PC-3 (cell line): Measurements from ENCODE around the gene ADGRD1. TPM values are rescaled to one million over a fixed set of nuclear protein-coding genes. Genes with fewer than 3 reads are reported as not detected.

Experiments used
- ATAC-seq: fragments of 200-7000 bp; cut with Tn5 transposase; 2 replicates; pipeline ENCODE4 v1.9.1; 2020; ENCODE audit warnings: mild to moderate bottlenecking, moderate library complexity
- BruUV-seq: library from RNA; stranded (reverse); fragments of 400-500 nt; replicated peaks from 2 replicates; lab custom pipeline; 2021; lab: Mats Ljungman, UMichigan
- CTCF ChIA-PET: fragments of 300-600 bp; sonication (Branson Sonifier 250); formaldehyde crosslinking; loops from one replicate; lab custom pipeline; 2022; ENCODE audit warnings: antibody characterized with exemption; lab: Charles Lee
- POLR2A ChIA-PET: fragments of 300-600 bp; sonication (Branson Sonifier 250); formaldehyde crosslinking; loops from one replicate; lab custom pipeline; 2022; ENCODE audit warnings: antibody characterized with exemption; ENCODE audit not compliant: unreplicated experiment; lab: Charles Lee
- DNase-seq: peaks from one replicate; pipeline ENCODE4 v3.0.0-alpha.2; 2015
- H2AFZ ChIP-seq: fragments of 300-600 bp; sonication (generic); 2 replicates; pipeline ENCODE4 v1.6.0; 2016; ENCODE audit warnings: antibody characterized with exemption, low read length
- H3F3A ChIP-seq: fragments of 300-600 bp; sonication (generic); one replicate; pipeline ENCODE4 v1.6.0; 2017; ENCODE audit warnings: antibody characterized with exemption, low read length, control low read depth, mild to moderate bottlenecking; ENCODE audit not compliant: unreplicated experiment
- H3K27ac ChIP-seq: fragments of 300-600 bp; sonication (generic); 2 replicates; pipeline ENCODE4 v1.5.1; 2016; ENCODE audit warnings: mild to moderate bottlenecking, low read length
- H3K27me3 ChIP-seq: fragments of 300-600 bp; sonication (generic); 2 replicates; pipeline ENCODE4 v1.6.1; 2016; ENCODE audit warnings: low read length, mixed read lengths
- H3K36me3 ChIP-seq: fragments of 300-600 bp; sonication (generic); 2 replicates; pipeline ENCODE4 v1.6.1; 2016; ENCODE audit warnings: low read depth, mixed run types, low read length, mixed read lengths
- H3K4me1 ChIP-seq: fragments of 300-600 bp; sonication (generic); 2 replicates; pipeline ENCODE4 v1.5.1; 2016; ENCODE audit warnings: low read length; ENCODE audit not compliant: insufficient read depth
- H3K4me2 ChIP-seq: fragments of 300-600 bp; sonication (generic); 2 replicates; pipeline ENCODE4 v1.6.0; 2016; ENCODE audit warnings: low read length
- H3K4me3 ChIP-seq: fragments of 300-600 bp; sonication (generic); 2 replicates; pipeline ENCODE4 v1.5.1; 2016; ENCODE audit warnings: mild to moderate bottlenecking, low read length, mixed read lengths
- H3K79me2 ChIP-seq: fragments of 300-600 bp; sonication (generic); 2 replicates; pipeline ENCODE4 v1.6.1; 2017; ENCODE audit warnings: low read length, mixed read lengths
- H3K9ac ChIP-seq: fragments of 300-600 bp; sonication (generic); 2 replicates; pipeline ENCODE4 v1.6.0; 2016; ENCODE audit warnings: mild to moderate bottlenecking, low read length
- H3K9me2 ChIP-seq: fragments of 300-600 bp; sonication (generic); replicated peaks from 2 replicates; pipeline ENCODE4 v1.6.1; 2016; ENCODE audit warnings: mixed run types, low read length, mixed read lengths
- H3K9me3 ChIP-seq: fragments of 300-600 bp; sonication (generic); 2 replicates; pipeline ENCODE4 v1.6.1; 2016; ENCODE audit warnings: low read length, mixed read lengths
- H4K20me1 ChIP-seq: fragments of 300-600 bp; sonication (generic); 2 replicates; pipeline ENCODE4 v1.6.1; 2016; ENCODE audit warnings: low read length, mixed read lengths
- CTCF ChIP-seq: fragments of 300-600 bp; sonication (generic); conservative IDR thresholded peaks from 2 replicates; pipeline ENCODE4 v1.5.1; 2017; ENCODE audit warnings: antibody characterized with exemption, low read depth, mild to moderate bottlenecking, low read length
- EZH2 ChIP-seq: fragments of 300-600 bp; sonication (generic); IDR thresholded peaks from one replicate; pipeline ENCODE4 v1.6.1; 2017; ENCODE audit warnings: antibody characterized with exemption, mild to moderate bottlenecking, low read length; ENCODE audit not compliant: unreplicated experiment
- EZH2phosphoT487 ChIP-seq: fragments of 300-600 bp; sonication (generic); IDR thresholded peaks from 2 replicates; pipeline ENCODE4 v1.6.1; 2018; ENCODE audit warnings: mild to moderate bottlenecking, antibody characterized with exemption, low read length, borderline replicate concordance
- intact Hi-C: fragments of 100-400 bp; cut with micrococcal nuclease; formaldehyde crosslinking; loops from 2 replicates; pipeline ENCODE4 v1.9.0; 2023
- total RNA-seq: library from RNA; depleted of rRNA; stranded (reverse); fragments of >200 nt; gene quantifications from 2 replicates; pipeline ENCODE4 v1.2.3, GENCODE V29; 2014

The ADGRD1 gene
- total RNA-seq, 1 experiment from 2014 or later: 0.18 TPM

- no peaks in the 10 kb centered on the region for H3K36me3 ChIP-seq
- no peak overlapping the region for H3K4me3 ChIP-seq
- H3K4me2 ChIP-seq: no peak overlapping the region
- H2AFZ ChIP-seq: no peak overlapping the region
- TF ChIP-seq EZH2phosphoT487 (no peak), CTCF (no peak), EZH2 (no peak)
- POLR2A ChIA-PET: no interaction called here
- H3K4me1 ChIP-seq: no peaks in the 10 kb centered on the region
- no TSS peak for BruUV-seq
- CTCF ChIA-PET: no interaction called here
- no peaks in the 10 kb centered on the region for H3K9me3 ChIP-seq
- H3K9me2 ChIP-seq: no peaks in the 10 kb centered on the region
- no peaks in the 10 kb centered on the region for H3F3A ChIP-seq
- intact Hi-C loops: no loop called here
- H3K79me2 ChIP-seq: no peaks in the 10 kb centered on the region
- ATAC-seq (no peak), DNase-seq (no peak)
- H3K27me3 ChIP-seq: peaks cover 91% of the 10 kb centered on the region
- no peak overlapping the region for H3K27ac ChIP-seq
- H4K20me1 ChIP-seq: no peaks in the 10 kb centered on the region
- H3K9ac ChIP-seq: no peak overlapping the region
Observed at GRCh38 chr12:131008913-131009270, 55.2 kb downstream of the ADGRD1 start.

GRCh38 chr12:131009595-131010395 lies 56.1 kb downstream of the ADGRD1 start:
- H3K27me3 ChIP-seq: peaks cover 94% of the 10 kb centered on the region
- H3K27ac ChIP-seq: no peak overlapping the region
- H3F3A ChIP-seq: no peaks in the 10 kb centered on the region
- H3K9me2 ChIP-seq: no peaks in the 10 kb centered on the region
- DNase-seq (no peak), ATAC-seq (no peak)
- intact Hi-C loops: no loop called here
- no peak overlapping the region for H3K4me3 ChIP-seq
- no peaks in the 10 kb centered on the region for H4K20me1 ChIP-seq
- H3K4me1 ChIP-seq: no peaks in the 10 kb centered on the region
- H3K4me2 ChIP-seq: no peak overlapping the region
- H3K9me3 ChIP-seq: no peaks in the 10 kb centered on the region
- BruUV-seq: no TSS peak
- TF ChIP-seq EZH2phosphoT487 (no peak), EZH2 (no peak), CTCF (no peak)
- no peaks in the 10 kb centered on the region for H3K79me2 ChIP-seq
- H2AFZ ChIP-seq: no peak overlapping the region
- ChIA-PET POLR2A (no interaction called here), CTCF (no interaction called here)
- no peaks in the 10 kb centered on the region for H3K36me3 ChIP-seq
- H3K9ac ChIP-seq: no peak overlapping the region

- no peak for TF ChIP-seq EZH2phosphoT487
- H3K9me2 ChIP-seq: no peaks in the 10 kb centered on the region
- no peak for ATAC-seq
- H3K4me3 ChIP-seq: no peak overlapping the region
- DNase-seq: no peak
- H4K20me1 ChIP-seq: no peaks in the 10 kb centered on the region
- H3K4me2 ChIP-seq: no peak overlapping the region
- no peak overlapping the region for H2AFZ ChIP-seq
- no peak overlapping the region for H3K9ac ChIP-seq
- intact Hi-C loops: no loop called here
- peaks cover 94% of the 10 kb centered on the region for H3K27me3 ChIP-seq
- H3K27ac ChIP-seq: no peak overlapping the region
- no peaks in the 10 kb centered on the region for H3K36me3 ChIP-seq
- no peaks in the 10 kb centered on the region for H3K4me1 ChIP-seq
- H3K79me2 ChIP-seq: no peaks in the 10 kb centered on the region
- no peaks in the 10 kb centered on the region for H3K9me3 ChIP-seq
- CTCF ChIA-PET: no interaction called here
- H3F3A ChIP-seq: no peaks in the 10 kb centered on the region
- POLR2A ChIA-PET: no interaction called here
- BruUV-seq: no TSS peak
Observed at GRCh38 chr12:131010396-131011131, 56.9 kb downstream of the ADGRD1 start.
